ENCODE results near the gene NARF.
"Not testable (repeated sequence)": the region's sequence is repeated elsewhere in the genome, so short reads cannot be mapped to it uniquely, and the experiment has no call there.

The NARF gene

GRCh38 chr17:82536512-82537201 lies 78.1 kb downstream of the NARF start:
- no peak for DNase-seq (ENCODE audit: low spot score)

GRCh38 chr17:82537228-82537627 lies 78.7 kb downstream of the NARF start:
- DNase-seq (ENCODE audit: low spot score): not testable (repeated sequence)

- not testable (repeated sequence) for DNase-seq (ENCODE audit: low spot score)
These were observed 80.5 kb downstream of the NARF start for GRCh38 chr17:82539076-82539475.

Measured in activated CD4-positive, alpha-beta T cell treated with anti-CD3 and anti-CD28 coated beads, Interleukin-2, Interleukin-4, amounts not matched to agents 100 ng/mL and 50 ng/mL, durations not matched to agents 16 hours and 8 hours (primary cell).